Panc1 (cell line): Measurements from ENCODE around the gene PCBP2.

Experiments used
- CTCF ChIP-seq: fragments of 450-650 bp; IDR thresholded peaks from 2 replicates; pipeline ENCODE4 v1.5.1; 2017; ENCODE audit warnings: mild to moderate bottlenecking
- POLR2AphosphoS5 ChIP-seq: IDR thresholded peaks from 2 replicates; pipeline ENCODE4 v1.6.1; 2012; ENCODE audit warnings: mild to moderate bottlenecking, low read depth, low read length, moderate library complexity
- REST ChIP-seq, 2 experiments: IDR thresholded peaks; 2 replicates each; pipeline ENCODE4 v1.6.1; 2011 to 2012; ENCODE audit warnings: low read depth in 2 of 2, control low read depth in 1 of 2, low read length in 1 of 2, mild to moderate bottlenecking in 1 of 2, moderate library complexity in 1 of 2; ENCODE audit not compliant: insufficient read depth in 1 of 2
- SIN3A ChIP-seq: IDR thresholded peaks from 2 replicates; pipeline ENCODE4 v1.6.1; 2012; ENCODE audit warnings: low read depth, mild to moderate bottlenecking, low read length, moderate library complexity, borderline replicate concordance; ENCODE audit not compliant: insufficient read depth
- TCF7L2 ChIP-seq: IDR thresholded peaks from 2 replicates; pipeline ENCODE4 v1.6.1; 2011; ENCODE audit warnings: mild to moderate bottlenecking, low read depth, low read length, inconsistent platforms

GRCh38 chr12:53453953-53454640 is 2.2 kb downstream of the PCBP2 start:
- TF ChIP-seq CTCF (no peak), POLR2AphosphoS5 (no peak), SIN3A (no peak), REST (IDR thresholded peaks at IDR 0.05; ENCODE audit: insufficient read depth in 1 of 2, low read depth in 2 of 2, low read length in 1 of 2) (no peak), TCF7L2 (no peak)
